ENCODE results near the gene PCDHB11. TPM values are rescaled to one million over a fixed set of nuclear protein-coding genes. Genes with fewer than 3 reads are reported as not detected.
A peak's percentile ranks its signal among the peaks of the same experiment; 100 is the strongest.
"Not testable (repeated sequence)": the region's sequence is repeated elsewhere in the genome, so short reads cannot be mapped to it uniquely, and the experiment has no call there.

The PCDHB11 gene
- polyA plus RNA-seq, 4 donors: 0.27 to 0.65 TPM; not detected in 2

- H3K4me1 ChIP-seq (ENCODE audit: control insufficient read depth in 3 of 3, insufficient read depth in 2 of 3, low read depth in 1 of 3, low read length in 2 of 3): no peaks in the 10 kb centered on the region
- 33 to 61% (median 53%) methylated on average over 43 of the region's 43 CpGs for WGBS, 3 donors
- DNase-seq (no peak), FAIRE-seq (no peak)
- H3K9me3 ChIP-seq (ENCODE audit: control insufficient read depth in 2 of 2, insufficient read depth in 1 of 2, low read depth in 1 of 2, low read length in 1 of 2): peaks cover 3 to 51% of the 10 kb centered on the region in 2 donors
- no peaks in the 10 kb centered on the region for H3K27me3 ChIP-seq (ENCODE audit: control insufficient read depth in 3 of 3, insufficient read depth in 3 of 3, low read length in 3 of 3)
- no peak overlapping the region for H3K4me3 ChIP-seq (ENCODE audit: low read depth in 1 of 3, low read length in 3 of 3)
- H3K27ac ChIP-seq (ENCODE audit: low read depth in 1 of 3, low read length in 2 of 3): no peak overlapping the region
- no peaks in the 10 kb centered on the region for H3K36me3 ChIP-seq (ENCODE audit: control insufficient read depth in 3 of 3, insufficient read depth in 2 of 3, low read depth in 1 of 3, low read length in 3 of 3)
Measured at GRCh38 chr5:141241496-141241895, 42.1 kb downstream of the PCDHB11 start.

GRCh38 chr5:141245250-141245717, 45.9 kb downstream of the PCDHB11 start, which contains the start of gene PCDHB15:
TSS of gene PCDHB15 (plus strand) at chr5:141245395. CDS start at chr5:141245579, 184 bp downstream.
- no peak within 1 kb of the TSS for H3K27ac ChIP-seq (ENCODE audit: low read depth in 1 of 3, low read length in 2 of 3)
- no peak for FAIRE-seq
- H3K4me1 ChIP-seq (ENCODE audit: control insufficient read depth in 3 of 3, insufficient read depth in 2 of 3, low read depth in 1 of 3, low read length in 2 of 3): no peaks in the 10 kb centered on the region
- no peaks in the 10 kb centered on the region for H3K27me3 ChIP-seq (ENCODE audit: control insufficient read depth in 3 of 3, insufficient read depth in 3 of 3, low read length in 3 of 3)
- H3K9me3 ChIP-seq (ENCODE audit: control insufficient read depth in 2 of 2, insufficient read depth in 1 of 2, low read depth in 1 of 2, low read length in 1 of 2): peaks cover 4 to 63% of the 10 kb centered on the region in 2 donors
- WGBS, 3 donors: 11 to 29% (median 18%) methylated on average over 16 of the region's 16 CpGs
- peak in 1 of 2 donors; percentile 3 for DNase-seq
- H3K36me3 ChIP-seq (ENCODE audit: control insufficient read depth in 3 of 3, insufficient read depth in 2 of 3, low read depth in 1 of 3, low read length in 3 of 3): no peaks in the 10 kb centered on the region
- peak within 1 kb of the TSS in 1 of 3 donors; percentile 9 for H3K4me3 ChIP-seq (ENCODE audit: low read depth in 1 of 3, low read length in 3 of 3)

- not testable (repeated sequence) for H3K4me3 ChIP-seq (ENCODE audit: low read depth in 1 of 3, low read length in 3 of 3); H3K36me3 ChIP-seq (ENCODE audit: control insufficient read depth in 3 of 3, insufficient read depth in 2 of 3, low read depth in 1 of 3, low read length in 3 of 3); H3K27me3 ChIP-seq (ENCODE audit: control insufficient read depth in 3 of 3, insufficient read depth in 3 of 3, low read length in 3 of 3); FAIRE-seq; DNase-seq; H3K27ac ChIP-seq (ENCODE audit: low read depth in 1 of 3, low read length in 2 of 3); H3K4me1 ChIP-seq (ENCODE audit: control insufficient read depth in 3 of 3, insufficient read depth in 2 of 3, low read depth in 1 of 3, low read length in 2 of 3)
- peaks cover 4 to 56% of the 10 kb centered on the region in 2 donors for H3K9me3 ChIP-seq (ENCODE audit: control insufficient read depth in 2 of 2, insufficient read depth in 1 of 2, low read depth in 1 of 2, low read length in 1 of 2)
- WGBS, 3 donors: 52 to 72% (median 68%) methylated on average over 22 to 29 of the region's 42 CpGs
Measured at GRCh38 chr5:141246971-141247370, 47.5 kb downstream of the PCDHB11 start.

DNA sequence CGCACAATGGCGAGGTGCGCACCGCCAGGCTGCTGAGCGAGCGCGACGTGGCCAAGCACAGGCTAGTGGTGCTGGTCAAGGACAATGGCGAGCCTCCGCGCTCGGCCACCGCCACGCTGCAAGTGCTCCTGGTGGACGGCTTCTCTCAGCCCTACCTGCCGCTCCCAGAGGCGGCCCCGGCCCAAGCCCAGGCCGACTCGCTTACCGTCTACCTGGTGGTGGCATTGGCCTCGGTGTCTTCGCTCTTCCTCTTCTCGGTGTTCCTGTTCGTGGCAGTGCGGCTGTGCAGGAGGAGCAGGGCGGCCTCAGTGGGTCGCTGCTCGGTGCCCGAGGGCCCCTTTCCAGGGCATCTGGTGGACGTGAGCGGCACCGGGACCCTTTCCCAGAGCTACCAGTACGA, 48.0 kb downstream of the PCDHB11 start:
- WGBS, 3 donors: 52 to 70% (median 62%) methylated on average over 18 to 34 of the region's 34 CpGs
- not testable (repeated sequence) for DNase-seq

GRCh38 chr5:141250576-141250975, 51.1 kb downstream of the PCDHB11 start:
- Histone ChIP-seq H3K36me3 (ENCODE audit: control insufficient read depth in 3 of 3, insufficient read depth in 2 of 3, low read depth in 1 of 3, low read length in 3 of 3) (no peaks in the 10 kb centered on the region), H3K4me3 (ENCODE audit: low read depth in 1 of 3, low read length in 3 of 3) (no peak overlapping the region), H3K27me3 (ENCODE audit: control insufficient read depth in 3 of 3, insufficient read depth in 3 of 3, low read length in 3 of 3) (no peaks in the 10 kb centered on the region), H3K27ac (ENCODE audit: low read depth in 1 of 3, low read length in 2 of 3) (no peak overlapping the region), H3K9me3 (ENCODE audit: control insufficient read depth in 2 of 2, insufficient read depth in 1 of 2, low read depth in 1 of 2, low read length in 1 of 2) (peaks cover 3 to 54% of the 10 kb centered on the region in 2 donors), H3K4me1 (ENCODE audit: control insufficient read depth in 3 of 3, insufficient read depth in 2 of 3, low read depth in 1 of 3, low read length in 2 of 3) (no peaks in the 10 kb centered on the region)
- DNase-seq: no peak
- FAIRE-seq: no peak

More for the DNA sequence above, 48.0 kb downstream of the PCDHB11 start:
- H3K36me3 ChIP-seq (ENCODE audit: control insufficient read depth in 3 of 3, insufficient read depth in 2 of 3, low read depth in 1 of 3, low read length in 3 of 3); H3K27me3 ChIP-seq (ENCODE audit: control insufficient read depth in 3 of 3, insufficient read depth in 3 of 3, low read length in 3 of 3); H3K4me3 ChIP-seq (ENCODE audit: low read depth in 1 of 3, low read length in 3 of 3); H3K4me1 ChIP-seq (ENCODE audit: control insufficient read depth in 3 of 3, insufficient read depth in 2 of 3, low read depth in 1 of 3, low read length in 2 of 3); FAIRE-seq; H3K27ac ChIP-seq (ENCODE audit: low read depth in 1 of 3, low read length in 2 of 3): not testable (repeated sequence)
- peaks cover 3 to 55% of the 10 kb centered on the region in 2 donors for H3K9me3 ChIP-seq (ENCODE audit: control insufficient read depth in 2 of 2, insufficient read depth in 1 of 2, low read depth in 1 of 2, low read length in 1 of 2)

Other genes starting within 250 kb of the PCDHB11 start
- gene PCDHAC2, start 233.2 kb upstream of the PCDHB11 start, polyA plus RNA-seq: under 1 TPM in 2 of 4 donors, not detected in 2; 0.22 to 0.72 TPM
- under 1 TPM in 2 of 4 donors, not detected in 2; 0.03 to 0.04 TPM for gene PCDHB1, start 148.3 kb upstream of the PCDHB11 start, polyA plus RNA-seq
- under 1 TPM in 3 of 4 donors, not detected in 1; 0.27 to 0.98 (median 0.72) TPM for gene PCDHB2, start 105.0 kb upstream of the PCDHB11 start, polyA plus RNA-seq
- gene PCDHB3, start 99.2 kb upstream of the PCDHB11 start, polyA plus RNA-seq: under 1 TPM in 2 of 4 donors, not detected in 2; 0.31 to 0.68 TPM
- under 1 TPM in 2 of 4 donors, not detected in 2; 0.64 to 0.96 TPM for gene PCDHB4, start 77.8 kb upstream of the PCDHB11 start, polyA plus RNA-seq
- gene PCDHB5, start 64.4 kb upstream of the PCDHB11 start, polyA plus RNA-seq: under 1 TPM in 2 of 4 donors, not detected in 2; 0.91 to 0.99 TPM
- gene PCDHB6, start 49.6 kb upstream of the PCDHB11 start, polyA plus RNA-seq: under 1 TPM in 2 of 4 donors, not detected in 2; 0.13 to 0.52 TPM
- 1 to 10 TPM in 1 of 4 donors, under 1 TPM in 2, not detected in 1; 0.27 to 1.1 (median 0.36) TPM for gene PCDHB7, start 27.0 kb upstream of the PCDHB11 start, polyA plus RNA-seq
- gene PCDHB8, start 21.8 kb upstream of the PCDHB11 start, polyA plus RNA-seq: under 1 TPM in 2 of 4 donors, not detected in 2; 0.18 to 0.49 TPM
- gene PCDHB16, start 17.2 kb upstream of the PCDHB11 start, polyA plus RNA-seq: under 1 TPM in 2 of 4 donors, not detected in 2; 0.37 to 0.65 TPM
- gene PCDHB9, start 12.5 kb upstream of the PCDHB11 start, polyA plus RNA-seq: under 1 TPM in 2 of 4 donors, not detected in 2; 0.34 to 0.44 TPM
- gene PCDHB10, start 7.3 kb upstream of the PCDHB11 start, polyA plus RNA-seq: 1 to 10 TPM in 2 of 4 donors, not detected in 2; 1.1 to 1.3 TPM
- under 1 TPM in 2 of 4 donors, not detected in 2; 0.46 to 0.71 TPM for gene PCDHB12, start 9.1 kb downstream of the PCDHB11 start, polyA plus RNA-seq
- gene PCDHB13, start 14.3 kb downstream of the PCDHB11 start, polyA plus RNA-seq: under 1 TPM in 2 of 4 donors, not detected in 2; 0.49 to 0.71 TPM
- 1 to 10 TPM in 1 of 4 donors, under 1 TPM in 1, not detected in 2; 0.81 to 1.5 TPM for gene PCDHB14, start 23.7 kb downstream of the PCDHB11 start, polyA plus RNA-seq
- 1 to 10 TPM in 2 of 4 donors, under 1 TPM in 2; 0.22 to 1.7 (median 0.65) TPM for gene PCDHB15, start 45.8 kb downstream of the PCDHB11 start, polyA plus RNA-seq
- gene SLC25A2, start 104.4 kb downstream of the PCDHB11 start, polyA plus RNA-seq: under 1 TPM in 3 of 4 donors, not detected in 1; 0.12 to 0.45 (median 0.15) TPM
- gene TAF7, start 121.2 kb downstream of the PCDHB11 start, polyA plus RNA-seq: 10 to 100 TPM; 58.8 to 91.9 (median 66.1) TPM
- gene PCDHGA1, start 130.9 kb downstream of the PCDHB11 start, polyA plus RNA-seq: under 1 TPM in 3 of 4 donors, not detected in 1; 0.10 to 0.27 (median 0.13) TPM
- gene PCDHGA2, start 139.1 kb downstream of the PCDHB11 start, polyA plus RNA-seq: under 1 TPM in 3 of 4 donors, not detected in 1; 0.27 to 0.81 (median 0.64) TPM
- under 1 TPM in 2 of 4 donors, not detected in 2; 0.24 to 0.49 TPM for gene PCDHGA3, start 144.2 kb downstream of the PCDHB11 start, polyA plus RNA-seq
- under 1 TPM in 2 of 4 donors, not detected in 2; 0.19 to 0.21 TPM for gene PCDHGB1, start 150.5 kb downstream of the PCDHB11 start, polyA plus RNA-seq
- under 1 TPM in 2 of 4 donors, not detected in 2; 0.31 to 0.43 TPM for gene PCDHGA4, start 155.4 kb downstream of the PCDHB11 start, polyA plus RNA-seq
- gene PCDHGB2, start 160.4 kb downstream of the PCDHB11 start, polyA plus RNA-seq: under 1 TPM in 2 of 4 donors, not detected in 2; 0.37 to 0.68 TPM
- under 1 TPM in 2 of 4 donors, not detected in 2; 0.43 to 0.68 TPM for gene PCDHGA5, start 164.5 kb downstream of the PCDHB11 start, polyA plus RNA-seq
- gene PCDHGB3, start 170.6 kb downstream of the PCDHB11 start, polyA plus RNA-seq: under 1 TPM in 2 of 4 donors, not detected in 2; 0.31 to 0.43 TPM
- gene PCDHGA6, start 174.3 kb downstream of the PCDHB11 start, polyA plus RNA-seq: 1 to 10 TPM in 1 of 4 donors, under 1 TPM in 1, not detected in 2; 0.72 to 1.0 TPM
- under 1 TPM in 2 of 4 donors, not detected in 2; 0.30 to 0.32 TPM for gene PCDHGA7, start 183.1 kb downstream of the PCDHB11 start, polyA plus RNA-seq
- under 1 TPM in 2 of 4 donors, not detected in 2; 0.75 to 0.77 TPM for gene PCDHGB4, start 188.1 kb downstream of the PCDHB11 start, polyA plus RNA-seq
- under 1 TPM in 2 of 4 donors, not detected in 2; 0.10 to 0.15 TPM for gene PCDHGA8, start 193.0 kb downstream of the PCDHB11 start, polyA plus RNA-seq
- 1 to 10 TPM in 2 of 4 donors, under 1 TPM in 1, not detected in 1; 0.27 to 1.6 (median 1.2) TPM for gene PCDHGB5, start 198.3 kb downstream of the PCDHB11 start, polyA plus RNA-seq
- gene PCDHGA9, start 203.2 kb downstream of the PCDHB11 start, polyA plus RNA-seq: 1 to 10 TPM in 1 of 4 donors, under 1 TPM in 1, not detected in 2; 0.75 to 1.0 TPM
- 1 to 10 TPM in 2 of 4 donors, not detected in 2; 1.3 to 1.4 TPM for gene PCDHGB6, start 208.4 kb downstream of the PCDHB11 start, polyA plus RNA-seq
- gene PCDHGA10, start 213.4 kb downstream of the PCDHB11 start, polyA plus RNA-seq: 1 to 10 TPM in 2 of 4 donors, under 1 TPM in 1, not detected in 1; 0.27 to 2.2 (median 1.2) TPM
- gene PCDHGB7, start 218.1 kb downstream of the PCDHB11 start, polyA plus RNA-seq: 1 to 10 TPM in 2 of 4 donors, not detected in 2; 1.8 to 2.8 TPM
- gene PCDHGA11, start 221.4 kb downstream of the PCDHB11 start, polyA plus RNA-seq: 1 to 10 TPM in 1 of 4 donors, under 1 TPM in 1, not detected in 2; 0.81 to 1.0 TPM
- gene PCDHGA12, start 230.9 kb downstream of the PCDHB11 start, polyA plus RNA-seq: 1 to 10 TPM in 1 of 4 donors, under 1 TPM in 2, not detected in 1; 0.41 to 1.5 (median 0.54) TPM